ENCODE data around the gene STX8. TPM values are rescaled to one million over a fixed set of nuclear protein-coding genes. Genes with fewer than 3 reads are reported as not detected.
A peak's percentile ranks its signal among the peaks of the same experiment; 100 is the strongest.
"Not testable (repeated sequence)": the region's sequence is repeated elsewhere in the genome, so short reads cannot be mapped to it uniquely, and the experiment has no call there.

The STX8 gene
- polyA plus RNA-seq, 1 donor from 2014 or later = 142 TPM

DNA sequence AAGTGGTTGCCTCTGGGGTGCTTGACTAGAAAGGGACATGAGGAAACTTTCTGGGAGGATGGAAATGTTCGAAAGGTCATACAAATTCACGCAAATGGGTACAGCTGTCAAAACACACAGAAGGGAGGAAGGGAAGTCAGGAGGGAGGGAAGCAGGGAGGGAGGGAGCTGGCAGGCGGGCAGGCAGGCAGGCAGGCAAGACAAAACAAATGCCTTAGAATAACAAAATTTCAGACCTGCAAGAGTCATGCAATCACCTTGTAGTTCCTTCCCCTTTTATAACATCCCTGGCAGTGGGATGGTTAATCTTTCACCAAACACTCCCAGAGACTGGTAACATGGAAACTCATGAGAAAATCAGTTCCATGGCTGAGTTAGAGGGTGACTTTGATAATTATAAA, 189.2 kb downstream of the STX8 start:
- Mint-ChIP-seq H3K27ac (no peak overlapping the region), H3K27me3 (no peaks in the 10 kb centered on the region), H3K9me3 (no peaks in the 10 kb centered on the region), H3K4me1 (peaks cover 1 to 20% (median 5%) of the 10 kb centered on the region in 3 donors), H3K4me3 (no peak overlapping the region), H3K36me3 (peaks cover 5% of the 10 kb centered on the region)

GRCh38 chr17:9383826-9384225, 191.8 kb downstream of the STX8 start:
- Mint-ChIP-seq H3K27me3 (no peaks in the 10 kb centered on the region), H3K36me3 (peaks cover 7% of the 10 kb centered on the region), H3K27ac (no peak overlapping the region), H3K4me3 (no peak overlapping the region), H3K4me1 (peaks cover 1 to 11% (median 2%) of the 10 kb centered on the region in 3 donors), H3K9me3 (no peaks in the 10 kb centered on the region)

GRCh38 chr17:9382626-9383025, 193.0 kb downstream of the STX8 start:
- Mint-ChIP-seq H3K27me3 (no peaks in the 10 kb centered on the region), H3K4me3 (no peak overlapping the region), H3K36me3 (peaks cover 12% of the 10 kb centered on the region), H3K27ac (no peak overlapping the region), H3K4me1 (peaks cover 2 to 10% (median 3%) of the 10 kb centered on the region in 3 donors), H3K9me3 (no peaks in the 10 kb centered on the region)

GRCh38 chr17:9381068-9381467, 194.6 kb downstream of the STX8 start:
- Mint-ChIP-seq H3K36me3 (peaks cover 19% of the 10 kb centered on the region), H3K4me3 (no peak overlapping the region), H3K27ac (no peak overlapping the region), H3K4me1 (peaks cover 2 to 10% (median 3%) of the 10 kb centered on the region in 3 donors), H3K9me3 (no peaks in the 10 kb centered on the region), H3K27me3 (no peaks in the 10 kb centered on the region)

DNA sequence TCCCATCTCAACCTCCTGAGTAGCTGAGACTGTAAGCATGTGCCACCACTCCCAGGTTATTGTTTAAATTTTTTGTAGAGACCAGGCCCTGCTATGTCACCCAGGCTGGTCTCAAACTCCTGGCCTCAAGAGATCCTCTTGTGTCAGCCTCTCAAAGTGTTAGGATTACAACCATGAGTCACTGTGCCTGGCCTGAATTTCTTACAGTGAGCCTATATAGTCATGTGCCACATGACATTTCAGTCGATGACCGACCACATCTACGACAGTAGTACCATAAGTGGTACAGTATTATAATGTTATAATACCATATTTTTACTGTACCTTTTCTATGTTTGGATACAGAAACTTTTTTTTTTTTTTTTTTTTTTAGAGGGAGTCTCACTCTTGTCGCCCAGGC, 195.3 kb downstream of the STX8 start:
- Mint-ChIP-seq H3K4me1 (peaks cover 2 to 8% (median 3%) of the 10 kb centered on the region in 3 donors), H3K36me3 (peaks cover 21% of the 10 kb centered on the region), H3K27me3 (no peaks in the 10 kb centered on the region), H3K9me3 (no peaks in the 10 kb centered on the region), H3K27ac (no peak overlapping the region), H3K4me3 (no peak overlapping the region)

- not testable (repeated sequence) for H3K9me3 Mint-ChIP-seq, H3K27me3 Mint-ChIP-seq, H3K4me1 Mint-ChIP-seq, H3K4me3 Mint-ChIP-seq, H3K27ac Mint-ChIP-seq
- peaks cover 20% of the 10 kb centered on the region for H3K36me3 Mint-ChIP-seq
These were observed 199.4 kb downstream of the STX8 start for GRCh38 chr17:9376177-9376576.

- peaks cover 6% of the 10 kb centered on the region for H3K36me3 Mint-ChIP-seq
- H3K27me3 Mint-ChIP-seq = no peaks in the 10 kb centered on the region
- no peaks in the 10 kb centered on the region for H3K9me3 Mint-ChIP-seq
- no peak overlapping the region for H3K4me3 Mint-ChIP-seq
- no peak overlapping the region for H3K27ac Mint-ChIP-seq
- H3K4me1 Mint-ChIP-seq = peaks cover 2 to 12% (median 5%) of the 10 kb centered on the region in 3 donors
These were observed 204.6 kb downstream of the STX8 start for GRCh38 chr17:9371019-9371418.

- no peak overlapping the region for H3K4me3 Mint-ChIP-seq
- H3K27ac Mint-ChIP-seq = no peak overlapping the region
- H3K9me3 Mint-ChIP-seq = no peaks in the 10 kb centered on the region
- peaks cover 2 to 12% (median 5%) of the 10 kb centered on the region in 3 donors for H3K4me1 Mint-ChIP-seq
- H3K36me3 Mint-ChIP-seq = peaks cover 5% of the 10 kb centered on the region
- H3K27me3 Mint-ChIP-seq = no peaks in the 10 kb centered on the region
These were observed 205.2 kb downstream of the STX8 start for GRCh38 chr17:9370467-9370866.

DNA sequence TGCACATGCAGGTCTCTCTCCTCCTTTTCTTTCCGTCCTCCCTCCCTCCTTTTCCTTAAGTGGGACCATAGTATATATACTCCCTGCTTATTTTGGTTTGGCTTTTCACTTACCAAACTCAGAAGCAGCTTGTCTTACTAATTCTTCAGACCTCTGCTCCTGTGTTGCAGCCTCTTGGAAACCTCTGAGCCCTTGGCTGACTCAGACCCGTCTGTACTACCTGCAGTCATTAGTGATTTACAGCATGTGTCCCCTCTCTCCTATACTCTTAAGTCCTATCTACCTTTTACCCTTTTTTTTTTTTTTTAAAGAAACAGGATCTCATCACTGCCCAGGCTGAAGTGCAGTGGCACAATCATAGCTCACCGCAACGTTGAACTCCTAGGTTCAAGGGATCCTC, 207.0 kb downstream of the STX8 start:
- Mint-ChIP-seq H3K4me3 (peak overlapping the region in 1 of 4 donors; percentile 45), H3K9me3 (no peaks in the 10 kb centered on the region)

DNA sequence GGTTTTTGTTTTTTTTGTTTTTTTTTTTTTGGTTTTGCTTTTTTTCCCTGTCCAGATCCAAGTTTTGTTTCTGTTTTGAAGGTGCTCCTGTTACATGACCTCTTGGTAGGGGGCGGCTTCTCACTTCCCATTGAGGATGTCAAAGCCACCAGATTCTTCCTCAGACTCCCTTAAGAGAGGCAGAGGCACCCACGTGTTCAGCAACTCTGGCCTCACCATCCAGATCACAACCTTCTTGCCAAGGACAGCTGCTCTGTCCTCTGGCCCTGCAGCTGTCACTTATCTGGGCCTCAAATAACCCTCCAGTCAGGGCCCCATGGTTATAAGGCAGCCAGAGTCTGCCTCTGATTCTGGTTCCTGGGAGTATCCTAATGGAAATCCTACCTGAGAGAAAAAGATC, 208.5 kb downstream of the STX8 start:
- no peaks in the 10 kb centered on the region for H3K27me3 Mint-ChIP-seq

More for the DNA sequence above, 207.0 kb downstream of the STX8 start:
- Mint-ChIP-seq H3K36me3 (peaks cover 5% of the 10 kb centered on the region), H3K27ac (no peak overlapping the region), H3K27me3 (no peaks in the 10 kb centered on the region), H3K4me1 (peaks cover 2 to 12% (median 10%) of the 10 kb centered on the region in 3 donors)

DNA sequence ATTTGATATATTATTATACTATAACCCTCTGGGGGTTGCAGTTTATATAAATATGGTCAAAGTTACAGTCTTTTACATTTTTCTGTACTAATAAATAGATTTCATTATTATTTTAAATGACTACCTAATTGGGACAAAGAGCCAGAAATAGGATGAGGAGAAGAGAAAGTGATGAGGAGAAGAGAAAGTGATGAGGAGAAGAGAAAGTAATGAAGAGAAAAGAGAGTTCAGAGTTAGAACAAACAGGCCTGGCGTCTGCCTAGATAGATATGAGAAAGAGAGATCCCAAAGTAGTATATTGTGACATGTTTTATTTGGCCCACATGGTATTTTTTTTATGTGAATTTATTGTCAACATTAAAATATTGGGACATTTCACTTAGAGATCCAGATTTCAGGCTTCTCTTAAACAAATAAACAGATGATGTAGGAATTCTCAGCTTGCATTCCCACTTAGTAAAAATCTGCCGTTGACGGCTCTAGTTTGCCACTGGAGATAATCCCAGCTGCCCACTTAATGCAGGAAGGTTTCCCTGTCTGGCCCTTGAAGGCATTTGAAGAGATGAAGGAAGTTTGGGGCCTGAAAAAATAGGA, 210.7 kb downstream of the STX8 start:
- Mint-ChIP-seq H3K36me3 (peaks cover 3% of the 10 kb centered on the region), H3K27me3 (no peaks in the 10 kb centered on the region), H3K4me1 (peaks cover 0 to 5% (median 5%) of the 10 kb centered on the region in 3 donors), H3K27ac (no peak overlapping the region), H3K4me3 (no peak overlapping the region), H3K9me3 (no peaks in the 10 kb centered on the region)

More for the DNA sequence above, 208.5 kb downstream of the STX8 start:
- Mint-ChIP-seq H3K4me3 (no peak overlapping the region), H3K9me3 (no peaks in the 10 kb centered on the region), H3K27ac (no peak overlapping the region), H3K36me3 (peaks cover 3% of the 10 kb centered on the region), H3K4me1 (peaks cover 2 to 12% (median 10%) of the 10 kb centered on the region in 3 donors)

DNA sequence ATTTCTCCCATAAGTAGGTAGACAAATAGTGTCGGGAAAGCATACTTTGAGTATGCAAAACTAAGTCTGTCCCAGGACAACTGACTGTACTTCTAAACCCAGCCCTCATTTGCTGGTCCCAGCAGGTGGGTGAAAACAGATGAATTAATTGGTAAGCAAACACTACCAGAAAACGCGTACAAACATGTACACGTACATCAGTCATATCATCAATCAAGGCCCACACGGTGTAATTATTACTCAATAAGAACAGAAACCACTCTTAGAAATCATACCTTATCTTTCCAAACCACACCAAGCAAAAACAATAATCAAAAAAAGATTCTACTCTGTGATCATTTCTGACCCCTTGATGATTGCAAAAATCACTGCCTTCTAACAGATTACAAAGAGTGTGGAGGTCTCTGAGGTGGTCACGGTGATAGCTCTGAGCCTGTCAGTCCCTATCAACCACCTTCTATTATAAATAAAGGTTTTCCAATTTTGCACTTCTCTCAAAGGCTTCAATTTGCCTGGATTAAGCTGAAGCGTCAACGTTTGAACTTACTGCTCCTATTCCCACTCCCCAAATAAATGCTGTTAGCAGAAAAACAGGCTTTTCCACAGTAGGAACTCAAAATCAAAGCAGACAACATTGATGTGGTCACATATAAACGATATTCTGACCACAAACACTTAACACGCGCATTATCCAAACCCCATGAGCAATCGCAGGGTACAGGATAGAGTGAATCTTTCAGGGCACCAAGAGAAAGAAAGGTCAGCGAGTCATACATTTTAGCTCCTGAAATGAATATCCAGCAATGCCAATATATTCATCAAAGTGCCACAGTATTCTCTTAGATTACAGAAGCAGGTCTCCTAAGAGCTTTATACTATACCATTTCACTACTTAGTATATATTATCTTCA, 211.9 kb downstream of the STX8 start:
- Mint-ChIP-seq H3K9me3 (no peaks in the 10 kb centered on the region), H3K4me1 (peaks cover under 1 to 5% (median under 1%) of the 10 kb centered on the region in 3 donors), H3K36me3 (no peaks in the 10 kb centered on the region), H3K27ac (no peak overlapping the region), H3K4me3 (no peak overlapping the region), H3K27me3 (no peaks in the 10 kb centered on the region)

DNA sequence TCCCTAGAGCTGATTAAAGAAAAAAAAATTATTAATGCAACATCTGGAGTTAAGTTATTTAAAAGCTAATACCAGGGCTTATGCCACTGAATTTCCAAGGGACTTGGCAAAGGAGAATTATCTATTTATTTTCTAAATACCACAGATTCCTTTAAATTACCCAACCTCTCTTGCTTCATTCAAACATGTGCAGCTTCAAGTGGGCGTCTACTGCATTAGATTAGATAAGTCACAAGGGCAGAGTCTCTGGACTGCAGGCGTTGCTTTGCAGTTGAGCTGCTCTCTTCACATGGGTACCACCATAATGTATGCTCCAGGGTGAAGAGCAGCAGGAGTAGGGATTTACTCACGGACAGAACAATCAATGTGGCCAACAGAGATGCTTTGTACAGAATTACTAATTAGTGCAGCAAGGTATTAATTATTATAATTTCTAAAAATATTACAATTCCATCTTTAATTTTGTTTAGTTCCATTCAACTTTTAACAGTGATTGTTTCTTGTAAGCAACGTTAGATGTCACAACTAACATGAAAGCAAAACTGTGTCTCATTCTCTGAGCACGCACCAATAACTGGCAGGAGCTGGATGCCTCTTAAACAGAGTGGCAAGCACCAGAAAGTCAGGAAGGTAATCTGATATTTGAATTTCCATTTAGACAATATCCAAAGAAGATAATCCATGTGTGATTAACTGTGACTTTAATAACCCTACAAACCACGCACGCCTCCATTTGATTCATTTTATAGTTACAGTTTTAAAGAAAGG, 214.2 kb downstream of the STX8 start:
- Mint-ChIP-seq H3K27ac (no peak overlapping the region), H3K36me3 (peaks cover 3% of the 10 kb centered on the region), H3K27me3 (no peaks in the 10 kb centered on the region), H3K4me3 (no peak overlapping the region), H3K4me1 (peaks cover 2 to 10% (median 5%) of the 10 kb centered on the region in 3 donors), H3K9me3 (no peaks in the 10 kb centered on the region)

DNA sequence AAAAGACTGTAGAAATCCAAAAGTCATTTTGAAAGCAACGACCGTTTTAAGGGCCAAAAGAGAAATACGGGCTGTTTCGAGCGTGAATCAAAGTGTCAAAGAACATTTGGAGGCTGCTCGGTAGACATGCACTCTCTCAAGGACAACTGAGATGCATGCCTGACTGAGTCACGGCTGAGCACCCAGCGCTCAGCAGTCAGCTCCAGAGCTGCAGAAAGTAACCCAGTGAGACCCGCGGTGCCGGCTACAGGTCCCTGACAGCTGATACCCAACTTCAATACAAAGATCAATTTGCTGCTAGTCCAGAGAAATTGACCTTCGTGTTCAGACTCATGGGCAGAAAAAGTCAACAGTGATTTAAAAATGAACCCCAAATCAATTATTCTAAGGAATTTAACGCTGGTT, 214.9 kb downstream of the STX8 start:
- Mint-ChIP-seq H3K27ac (no peak overlapping the region), H3K4me1 (peaks cover 8 to 13% (median 9%) of the 10 kb centered on the region in 3 donors), H3K4me3 (no peak overlapping the region), H3K36me3 (peaks cover 3% of the 10 kb centered on the region), H3K27me3 (no peaks in the 10 kb centered on the region), H3K9me3 (no peaks in the 10 kb centered on the region)

DNA sequence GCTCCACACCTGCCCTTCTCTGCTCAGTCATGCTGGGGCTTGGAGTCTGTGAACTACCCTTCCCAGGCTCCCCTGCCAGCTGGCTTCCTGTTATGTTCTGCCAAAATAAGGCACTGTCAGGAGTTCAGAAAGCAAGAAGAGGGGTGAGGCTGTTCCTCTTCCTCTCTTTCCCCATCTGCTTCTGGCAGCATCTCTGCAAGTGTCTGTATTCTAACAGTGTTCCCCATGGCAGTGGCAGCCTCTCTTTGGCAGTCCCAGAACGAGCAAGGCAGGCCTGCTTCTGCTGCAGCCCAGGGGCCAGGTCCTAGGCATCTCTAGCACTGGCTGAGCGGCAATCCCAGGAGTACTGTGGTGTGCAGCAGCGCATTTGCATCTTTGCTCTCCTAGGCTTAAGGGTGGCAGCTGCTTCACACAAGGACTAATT, 219.1 kb downstream of the STX8 start:
- Mint-ChIP-seq H3K9me3 (peaks cover 0 to 5% (median 3%) of the 10 kb centered on the region in 3 donors), H3K27me3 (no peaks in the 10 kb centered on the region), H3K4me3 (no peak overlapping the region), H3K36me3 (peaks cover 3% of the 10 kb centered on the region), H3K27ac (no peak overlapping the region), H3K4me1 (peaks cover 8 to 10% (median 9%) of the 10 kb centered on the region in 3 donors)
